Activated T-cell treated with anti-CD3 and anti-CD28 coated beads, Interleukin-2, amount 50 U/mL, for 4 hours (primary cell): Measurements from ENCODE around the gene ABCD1. TPM values are rescaled to one million over a fixed set of nuclear protein-coding genes. Genes with fewer than 3 reads are reported as not detected.
"Not testable (repeated sequence)": the region's sequence is repeated elsewhere in the genome, so short reads cannot be mapped to it uniquely, and the experiment has no call there.

ENCODE experiments used
- ATAC-seq, 2 donors: fragments of 200-7000 bp; cut with Tn5 transposase; one replicate each; pipeline ENCODE4 v1.10.0; 2021
- DNase-seq: peaks from one replicate; pipeline ENCODE4 v3.0.0-alpha.2; 2020
- H3K27me3 Mint-ChIP-seq: one replicate; pipeline ENCODE4 v1.8.0; 2021; ENCODE audit warnings: low read depth, mixed read lengths
- H3K36me3 Mint-ChIP-seq: one replicate; pipeline ENCODE4 v1.8.0; 2022; ENCODE audit warnings: mixed read lengths; ENCODE audit not compliant: insufficient read depth
- H3K4me1 Mint-ChIP-seq: one replicate; pipeline ENCODE4 v1.8.0; 2021; ENCODE audit warnings: low read depth, mixed read lengths
- H3K4me3 Mint-ChIP-seq: one replicate; pipeline ENCODE4 v1.8.0; 2021; ENCODE audit warnings: mild to moderate bottlenecking, moderate library complexity, mixed read lengths
- H3K9me3 Mint-ChIP-seq: one replicate; pipeline ENCODE4 v1.8.0; 2021; ENCODE audit warnings: mixed read lengths
- total RNA-seq, 3 donors: library from RNA; stranded (reverse); gene quantifications; one replicate each; pipeline ENCODE4 v1.2.1, GENCODE V29; 2021

ABCD1 gene
- 1 to 10 TPM; 2.6 to 3.4 (median 3.1) TPM for total RNA-seq

DNA sequence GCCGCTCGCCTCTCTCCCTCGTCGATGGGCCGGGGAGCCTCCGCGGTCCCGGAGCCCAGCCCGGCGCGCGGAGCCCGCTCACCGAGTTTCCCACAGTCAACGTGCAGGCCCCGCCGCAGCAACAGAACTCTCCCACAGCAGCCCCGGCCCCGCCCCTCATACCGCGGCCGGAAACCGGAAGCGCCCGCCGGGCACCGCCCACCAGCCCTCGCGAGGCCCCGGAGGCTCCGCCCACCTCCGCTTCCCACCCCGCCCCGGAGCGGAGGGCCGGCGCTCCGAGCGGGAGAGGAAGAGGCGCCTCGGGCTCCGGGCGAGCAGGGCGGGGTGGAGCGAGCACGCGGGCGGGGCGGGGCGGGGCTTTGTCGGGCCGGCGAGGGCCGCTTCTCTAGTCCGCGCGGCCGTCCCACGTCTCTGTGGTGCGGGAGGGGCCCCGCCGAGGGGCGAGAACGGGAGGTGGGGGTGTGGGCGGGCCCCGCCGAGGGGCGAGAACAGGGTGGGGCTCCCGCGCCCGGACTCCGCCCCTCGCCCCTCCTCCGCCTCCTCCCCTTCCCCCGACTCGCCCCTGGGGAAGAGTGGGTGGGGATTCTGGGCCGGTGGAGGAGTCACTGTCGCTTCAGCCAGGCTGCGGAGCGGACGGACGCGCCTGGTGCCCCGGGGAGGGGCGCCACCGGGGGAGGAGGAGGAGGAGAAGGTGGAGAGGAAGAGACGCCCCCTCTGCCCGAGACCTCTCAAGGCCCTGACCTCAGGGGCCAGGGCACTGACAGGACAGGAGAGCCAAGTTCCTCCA, at the start of gene ABCD1, which contains the start of gene BCAP31:
TSS of gene ABCD1 (plus strand) at position 605 of the 787 bp plus-strand sequence. CDS start 411 bp downstream, outside the sequence.
TSS of gene BCAP31 (minus strand) at position 136 of the 787 bp plus-strand sequence. CDS start 1,143 bp downstream, outside the sequence.
- ATAC-seq (peak; percentile 79 to 81), DNase-seq (peak; percentile 85)
- Mint-ChIP-seq H3K27me3 (no peaks in the 10 kb centered on the region), H3K4me1 (peaks cover 27% of the 10 kb centered on the region), H3K9me3 (no peaks in the 10 kb centered on the region), H3K4me3 (peak within 1 kb of the TSS; percentile 89), H3K36me3 (peaks cover 5% of the 10 kb centered on the region)

DNA sequence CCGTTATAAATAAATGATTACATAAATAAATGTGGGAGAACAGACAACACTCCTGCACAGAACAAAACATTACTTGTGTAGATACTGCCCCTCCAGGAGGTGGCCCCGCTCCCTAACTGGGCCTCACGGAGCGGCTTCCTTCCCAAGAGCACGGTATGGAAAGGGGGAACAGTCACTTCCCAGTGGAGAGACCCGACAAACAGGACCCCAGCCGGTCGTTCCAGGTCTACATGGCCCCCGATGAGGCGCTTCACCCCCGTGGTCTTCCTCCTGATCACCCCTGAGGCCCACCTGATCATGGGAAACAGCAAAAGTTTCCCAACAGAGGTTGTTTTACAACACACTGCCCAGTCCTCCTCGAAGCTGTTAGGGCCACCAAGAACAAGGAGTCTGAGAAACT, 43.5 kb upstream of the ABCD1 start:
- no peak overlapping the region for H3K4me3 Mint-ChIP-seq
- H3K36me3 Mint-ChIP-seq = no peaks in the 10 kb centered on the region
- peaks cover 5% of the 10 kb centered on the region for H3K27me3 Mint-ChIP-seq
- no peak for ATAC-seq
- H3K9me3 Mint-ChIP-seq = no peaks in the 10 kb centered on the region
- DNase-seq = no peak
- no peaks in the 10 kb centered on the region for H3K4me1 Mint-ChIP-seq

DNA sequence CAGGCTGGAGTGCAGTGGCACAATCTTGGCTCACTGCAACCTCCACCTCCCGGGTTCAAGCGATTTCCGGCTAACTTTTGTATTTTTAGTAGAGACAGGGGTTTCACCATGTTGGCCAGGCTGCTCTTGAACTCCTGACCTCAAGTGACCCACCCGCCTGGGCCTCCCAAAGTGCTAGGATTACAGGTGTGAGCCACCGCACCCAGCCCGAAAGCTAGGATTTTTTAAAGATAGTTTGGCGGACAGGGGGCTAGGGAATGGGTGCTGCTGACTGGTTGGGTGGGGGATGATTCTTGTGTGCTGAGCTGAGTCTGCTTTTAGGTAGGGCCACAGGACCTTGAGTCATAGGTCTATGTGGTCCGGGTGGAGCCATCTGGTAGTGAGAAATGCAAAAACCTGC, 41.2 kb upstream of the ABCD1 start:
- H3K27me3 Mint-ChIP-seq, DNase-seq, H3K4me3 Mint-ChIP-seq, H3K4me1 Mint-ChIP-seq, ATAC-seq, H3K36me3 Mint-ChIP-seq, H3K9me3 Mint-ChIP-seq: not testable (repeated sequence)

DNA sequence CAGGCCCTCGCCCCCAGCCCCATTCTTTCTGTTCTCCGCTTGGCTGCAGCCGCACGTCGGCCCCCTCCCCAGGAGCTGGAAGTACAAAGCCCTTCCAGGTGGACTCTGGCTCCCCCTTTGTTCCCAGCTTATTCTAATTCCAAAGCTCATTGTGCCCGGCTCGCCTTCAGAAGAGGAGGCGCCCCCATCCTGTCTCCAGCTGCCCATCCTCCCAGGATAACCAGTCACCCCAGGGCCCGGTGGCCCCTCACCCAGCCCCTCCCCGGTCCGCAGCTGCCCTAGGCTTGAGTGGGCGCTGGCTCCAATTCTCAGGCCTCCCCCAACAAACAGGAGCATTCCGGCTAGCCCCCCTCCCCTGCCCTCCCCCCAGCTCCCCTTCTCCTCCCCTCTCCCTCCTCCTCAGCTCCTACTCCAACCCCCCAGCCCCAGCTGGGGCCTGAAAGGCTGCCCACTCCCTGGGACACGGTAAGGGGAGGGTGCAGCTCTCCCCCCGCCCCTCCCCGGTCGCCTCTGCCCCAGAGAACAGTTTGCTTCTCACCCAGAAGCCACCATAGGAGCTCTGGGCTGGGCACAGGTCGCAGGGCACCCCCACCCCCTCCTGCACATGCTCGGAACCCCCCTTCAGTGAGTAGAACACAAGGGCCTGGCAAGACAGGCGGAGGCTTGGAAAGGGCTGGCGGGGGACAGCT, 40.0 kb upstream of the ABCD1 start:
- ATAC-seq = no peak
- Mint-ChIP-seq H3K27me3 (peaks cover 8% of the 10 kb centered on the region), H3K9me3 (no peaks in the 10 kb centered on the region), H3K36me3 (no peaks in the 10 kb centered on the region), H3K4me3 (no peak overlapping the region), H3K4me1 (no peaks in the 10 kb centered on the region)
- DNase-seq = no peak

DNA sequence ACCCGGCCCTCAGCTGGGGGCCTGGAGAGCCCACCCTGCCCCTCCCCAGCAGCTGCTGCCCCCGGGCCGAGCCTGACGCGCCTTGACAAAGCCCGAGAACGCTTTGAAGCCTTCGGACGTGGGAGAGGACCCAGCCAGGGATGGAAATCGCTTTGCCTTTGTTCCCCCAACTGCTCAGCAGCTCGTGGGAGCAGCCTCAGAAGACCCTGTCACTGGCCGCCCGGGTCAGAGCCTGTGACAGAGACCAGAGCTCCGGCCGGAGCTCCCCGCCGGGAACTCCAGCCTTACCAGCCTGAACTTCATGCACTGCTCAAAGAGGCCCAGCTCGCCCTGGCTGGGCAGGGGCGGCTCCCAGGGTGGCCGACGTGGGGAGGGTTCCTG, 39.5 kb upstream of the ABCD1 start:
- ATAC-seq (no peak), DNase-seq (peak; percentile 2)
- Mint-ChIP-seq H3K4me3 (no peak overlapping the region), H3K4me1 (no peaks in the 10 kb centered on the region), H3K9me3 (no peaks in the 10 kb centered on the region), H3K36me3 (no peaks in the 10 kb centered on the region), H3K27me3 (peaks cover 8% of the 10 kb centered on the region)

DNA sequence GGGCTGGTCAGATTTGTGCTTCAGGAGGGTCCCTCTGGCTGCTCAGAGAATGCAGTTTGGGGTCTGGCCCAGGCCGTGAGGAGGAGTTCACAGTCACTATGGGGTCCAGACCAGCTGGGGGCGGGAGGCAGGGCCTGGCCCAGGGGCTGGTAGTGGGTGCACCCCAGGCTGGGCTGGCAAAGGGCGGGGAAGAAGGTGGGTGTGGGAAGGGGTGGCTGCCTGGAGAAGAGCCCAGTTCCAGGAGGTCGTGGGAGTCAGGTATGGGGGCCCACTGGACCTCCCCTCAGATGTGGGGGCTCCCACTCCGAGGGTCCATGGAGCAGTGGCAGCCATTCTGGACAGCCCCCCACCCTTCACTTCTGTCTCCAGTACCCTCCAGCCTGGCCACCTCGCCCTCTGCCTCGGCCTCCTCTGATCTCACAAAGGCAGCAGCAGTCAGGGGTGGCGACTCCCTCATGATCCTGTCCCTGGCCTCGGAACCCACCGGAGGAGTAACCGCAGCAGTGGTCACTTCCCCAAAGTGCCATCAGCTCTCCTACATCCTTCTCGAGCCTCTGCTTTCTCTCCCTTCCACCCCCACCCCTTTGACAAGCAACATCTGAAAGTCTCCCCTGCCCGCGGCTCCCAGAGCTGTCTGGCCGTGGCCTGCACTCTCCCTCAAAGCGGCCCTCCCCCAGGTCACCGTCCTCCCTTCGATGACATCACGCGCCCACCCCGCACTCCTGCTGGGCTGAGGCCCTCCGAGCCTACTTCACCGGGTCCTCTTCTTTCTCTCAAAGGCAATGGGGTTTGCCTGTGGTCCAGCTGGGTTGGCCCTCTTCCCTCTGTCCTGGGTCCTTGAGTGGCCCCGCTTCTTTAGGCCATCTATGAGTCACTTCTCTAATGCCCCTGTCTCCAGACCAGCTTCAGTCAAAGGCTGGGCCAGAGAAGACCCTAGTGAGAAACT, 38.6 kb upstream of the ABCD1 start:
- Mint-ChIP-seq H3K9me3 (no peaks in the 10 kb centered on the region), H3K4me1 (no peaks in the 10 kb centered on the region), H3K27me3 (peaks cover 8% of the 10 kb centered on the region), H3K36me3 (no peaks in the 10 kb centered on the region), H3K4me3 (peak overlapping the region; percentile 33)
- ATAC-seq = no peak
- DNase-seq = no peak

DNA sequence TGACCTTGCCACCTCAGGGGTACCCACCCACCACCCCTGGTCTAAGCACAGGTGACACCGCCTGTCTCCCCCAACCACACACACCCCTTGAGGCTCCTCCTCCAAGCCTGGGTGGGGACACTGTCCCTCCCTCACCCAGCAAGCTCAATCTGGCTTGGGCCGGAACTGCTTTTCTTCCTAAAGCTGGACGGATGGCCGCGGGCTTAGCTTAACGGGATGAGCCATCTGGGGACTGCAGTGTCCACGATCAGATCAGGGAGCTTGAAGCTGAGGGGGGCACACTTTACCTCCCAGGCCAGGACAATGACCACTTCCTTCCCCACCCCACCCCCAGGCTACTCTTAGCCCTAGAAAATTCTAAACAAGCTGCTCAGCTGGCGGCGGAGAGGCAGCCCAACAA, 37.9 kb upstream of the ABCD1 start:
- H3K36me3 Mint-ChIP-seq = no peaks in the 10 kb centered on the region
- ATAC-seq (no peak), DNase-seq (no peak)
- H3K4me3 Mint-ChIP-seq = peak overlapping the region; percentile 33
- H3K27me3 Mint-ChIP-seq = peaks cover 8% of the 10 kb centered on the region
- no peaks in the 10 kb centered on the region for H3K9me3 Mint-ChIP-seq
- no peaks in the 10 kb centered on the region for H3K4me1 Mint-ChIP-seq

DNA sequence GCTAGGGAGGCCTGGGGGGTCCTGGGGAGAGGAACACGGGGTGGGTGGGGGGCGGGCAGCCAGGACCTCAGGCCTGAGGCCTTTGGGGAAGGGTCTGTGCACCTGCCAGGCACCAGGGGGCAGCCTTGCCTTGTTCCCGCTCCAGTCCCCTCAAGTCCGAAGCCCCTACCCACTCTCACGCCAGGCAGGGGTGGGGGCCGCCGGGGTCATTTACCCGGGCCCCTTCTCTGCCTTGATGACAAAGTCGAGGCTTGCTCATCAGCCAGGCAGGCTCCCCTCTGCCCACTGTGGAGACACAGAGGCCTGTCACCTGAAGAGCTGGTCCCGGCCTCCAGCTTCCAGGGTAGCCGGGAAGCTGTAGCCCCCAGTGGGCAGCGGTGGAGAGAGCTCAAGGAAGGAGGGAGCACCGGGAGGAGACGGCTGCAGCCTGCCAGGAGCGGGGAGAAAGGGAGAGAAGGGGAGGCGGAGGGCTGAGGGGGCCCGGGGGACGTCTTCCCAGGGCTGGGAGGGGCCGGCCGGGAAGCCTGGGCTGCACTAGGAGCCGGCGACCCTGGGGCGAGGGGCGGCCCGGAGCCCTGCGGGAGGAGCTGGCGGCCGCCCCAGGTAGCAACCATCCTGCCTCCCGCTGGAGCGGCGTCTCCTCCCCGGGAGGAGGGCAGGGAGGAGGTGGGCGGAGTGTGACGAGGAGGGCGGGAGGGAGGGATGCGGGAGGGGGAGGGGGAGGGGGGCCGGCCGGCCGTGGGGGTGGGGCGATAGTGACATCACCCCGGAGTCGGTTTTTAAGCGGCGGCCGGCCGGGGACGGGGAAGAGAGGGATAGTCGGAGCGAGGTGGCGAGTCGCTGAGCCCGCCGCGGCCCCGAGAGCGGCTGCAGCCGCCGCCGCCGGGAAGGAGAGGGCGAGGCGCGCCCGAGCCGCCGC, 37.3 kb upstream of the ABCD1 start, which contains the start of gene SLC6A8:
TSS of gene SLC6A8 (plus strand) at position 806 of the 919 bp plus-strand sequence. CDS start 649 bp downstream, outside the sequence.
- DNase-seq (peak; percentile 28), ATAC-seq (peak; percentile 25 to 51)
- Mint-ChIP-seq H3K9me3 (no peaks in the 10 kb centered on the region), H3K4me3 (peak within 1 kb of the TSS; percentile 71), H3K4me1 (no peaks in the 10 kb centered on the region), H3K27me3 (peaks cover 8% of the 10 kb centered on the region), H3K36me3 (no peaks in the 10 kb centered on the region)

DNA sequence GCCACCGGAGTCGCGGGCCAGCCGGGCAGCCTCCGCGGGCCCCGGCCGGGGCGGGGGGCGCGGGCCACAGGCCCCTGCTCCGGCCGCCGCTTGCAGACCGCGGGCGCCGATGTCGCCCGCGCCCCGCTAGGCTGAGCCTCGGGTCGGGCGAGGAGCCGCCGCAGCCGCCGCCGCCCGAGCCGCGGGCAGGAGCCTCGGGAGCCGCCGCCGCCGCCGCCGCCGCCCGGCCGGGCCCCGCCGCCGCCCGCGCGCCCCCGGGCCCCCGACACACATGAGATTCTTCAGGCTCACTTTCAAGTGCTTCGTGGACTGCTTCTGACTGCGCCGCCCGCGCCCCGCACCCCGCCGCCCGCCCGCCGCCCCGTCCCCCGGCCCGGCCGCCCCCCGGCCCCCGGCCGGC, 36.6 kb upstream of the ABCD1 start:
- no peaks in the 10 kb centered on the region for H3K9me3 Mint-ChIP-seq
- H3K27me3 Mint-ChIP-seq = peaks cover 8% of the 10 kb centered on the region
- ATAC-seq = peak; percentile 19 to 22
- no peak for DNase-seq
- no peak overlapping the region for H3K4me3 Mint-ChIP-seq
- no peaks in the 10 kb centered on the region for H3K4me1 Mint-ChIP-seq
- H3K36me3 Mint-ChIP-seq = no peaks in the 10 kb centered on the region

DNA sequence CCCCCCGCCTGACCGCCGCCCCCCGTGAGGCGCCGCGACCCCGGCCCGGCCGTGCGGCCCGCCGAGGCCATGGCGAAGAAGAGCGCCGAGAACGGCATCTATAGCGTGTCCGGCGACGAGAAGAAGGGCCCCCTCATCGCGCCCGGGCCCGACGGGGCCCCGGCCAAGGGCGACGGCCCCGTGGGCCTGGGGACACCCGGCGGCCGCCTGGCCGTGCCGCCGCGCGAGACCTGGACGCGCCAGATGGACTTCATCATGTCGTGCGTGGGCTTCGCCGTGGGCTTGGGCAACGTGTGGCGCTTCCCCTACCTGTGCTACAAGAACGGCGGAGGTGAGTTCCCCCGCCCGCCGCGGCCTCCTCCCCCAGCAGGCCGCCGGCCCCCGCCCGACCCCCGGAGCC, 36.1 kb upstream of the ABCD1 start:
- ATAC-seq (no peak), DNase-seq (no peak)
- Mint-ChIP-seq H3K4me3 (no peak overlapping the region), H3K9me3 (no peaks in the 10 kb centered on the region), H3K36me3 (no peaks in the 10 kb centered on the region), H3K4me1 (no peaks in the 10 kb centered on the region), H3K27me3 (peaks cover 8% of the 10 kb centered on the region)

DNA sequence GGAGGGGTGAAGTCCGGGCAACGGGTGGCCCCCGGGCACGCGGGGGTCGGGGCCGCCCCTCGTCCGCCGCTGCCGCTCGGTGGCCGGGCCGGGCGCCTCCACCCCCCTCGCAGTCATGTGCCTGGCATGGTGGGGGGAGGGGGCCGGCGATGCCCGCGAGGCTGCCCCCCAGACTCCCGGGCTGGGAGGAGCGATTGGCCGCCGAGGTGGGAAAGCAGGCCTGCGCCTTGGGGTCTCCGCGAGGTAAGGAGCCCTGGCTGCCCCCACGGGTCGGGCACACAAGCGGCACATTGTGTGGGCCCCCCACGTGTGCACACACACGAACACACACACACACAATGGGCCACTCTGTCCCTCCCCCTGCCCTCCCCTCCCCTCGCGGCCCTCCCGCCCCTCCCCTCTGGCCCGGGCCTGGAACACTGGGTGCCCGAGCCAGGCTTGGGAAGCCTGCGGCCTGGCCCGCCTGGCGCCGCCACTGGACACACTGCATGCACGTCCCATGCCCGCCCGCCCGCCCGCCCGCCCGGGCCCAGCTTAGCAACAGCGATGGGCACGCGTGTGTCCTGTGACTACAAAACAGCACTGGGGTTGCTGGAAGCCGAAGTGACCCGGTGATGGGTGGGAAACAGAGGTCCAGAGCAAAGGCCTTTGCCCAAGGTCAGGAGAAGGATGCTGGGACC, 35.6 kb upstream of the ABCD1 start:
- Mint-ChIP-seq H3K36me3 (no peaks in the 10 kb centered on the region), H3K9me3 (no peaks in the 10 kb centered on the region), H3K27me3 (peaks cover 8% of the 10 kb centered on the region), H3K4me3 (no peak overlapping the region), H3K4me1 (no peaks in the 10 kb centered on the region)
- DNase-seq (no peak), ATAC-seq (no peak)

DNA sequence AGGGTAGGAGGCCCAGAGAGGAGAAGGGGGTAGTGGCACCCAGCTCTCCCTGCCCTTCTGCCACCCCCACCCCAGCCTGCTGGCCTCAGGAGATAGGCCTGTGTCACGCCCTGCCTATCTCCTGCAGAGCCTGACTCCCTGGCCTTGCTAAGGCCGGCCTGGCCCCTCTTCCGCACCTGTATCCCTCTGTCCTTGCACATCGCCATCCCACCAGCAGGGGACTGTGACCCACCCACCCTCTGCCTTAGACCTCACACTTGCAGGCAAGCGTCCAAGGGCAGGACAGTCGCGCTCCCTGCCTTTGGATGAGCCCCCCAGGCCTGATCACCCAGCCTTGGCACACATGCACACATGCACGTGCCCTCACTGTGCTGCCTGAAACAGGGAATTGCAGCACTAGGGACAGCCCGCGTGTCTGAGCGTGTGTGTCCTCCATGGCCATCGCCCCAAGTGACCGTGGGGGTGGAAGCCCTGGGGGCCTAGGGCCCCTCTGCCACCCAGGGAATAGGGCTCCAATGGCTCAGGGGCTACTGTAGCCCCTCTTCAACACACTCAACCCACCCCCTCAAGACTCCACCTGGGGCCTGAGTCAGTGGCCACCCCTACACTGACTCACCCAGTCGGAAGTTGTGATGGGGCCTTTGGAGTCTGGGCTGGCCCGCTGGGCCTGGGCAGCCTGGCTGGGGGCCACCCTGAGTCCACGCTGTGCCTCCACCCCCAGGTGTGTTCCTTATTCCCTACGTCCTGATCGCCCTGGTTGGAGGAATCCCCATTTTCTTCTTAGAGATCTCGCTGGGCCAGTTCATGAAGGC, 34.8 kb upstream of the ABCD1 start:
- no peaks in the 10 kb centered on the region for H3K36me3 Mint-ChIP-seq
- no peak for ATAC-seq
- H3K9me3 Mint-ChIP-seq = no peaks in the 10 kb centered on the region
- no peaks in the 10 kb centered on the region for H3K4me1 Mint-ChIP-seq
- H3K4me3 Mint-ChIP-seq = peak overlapping the region; percentile 16
- no peak for DNase-seq
- H3K27me3 Mint-ChIP-seq = peaks cover 8% of the 10 kb centered on the region
